ENCODE measurements around the gene PAM. TPM values are rescaled to one million over a fixed set of nuclear protein-coding genes. Genes with fewer than 3 reads are reported as not detected.

The PAM gene
- total and polyA plus RNA-seq, 12 donors, result 234 to 580 (median 397) TPM

DNA sequence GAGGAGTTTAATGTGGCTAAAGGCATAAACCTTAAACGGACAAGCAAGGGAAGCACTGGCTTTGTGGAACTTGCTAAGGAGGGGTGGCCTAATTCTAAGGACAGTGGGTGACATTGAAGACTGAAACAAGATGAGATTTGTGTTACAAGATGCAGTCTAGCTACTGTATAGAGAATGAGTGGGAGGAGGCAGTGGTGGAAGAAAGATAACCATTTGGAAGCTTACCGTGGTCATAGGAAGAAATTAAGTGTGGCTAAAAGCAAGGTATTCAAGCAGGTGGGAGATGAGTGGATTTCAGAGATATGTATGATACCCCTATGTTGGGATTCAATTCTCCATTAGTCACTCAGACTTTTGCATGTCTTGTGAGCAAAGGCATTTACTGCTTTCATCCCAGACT is 4.6 kb downstream of the PAM start:
- no peak for DNase-seq
- no peaks in the 10 kb centered on the region for H3K36me3 ChIP-seq (replicated peaks in 1 of 2)
- peak overlapping the region in 2 of 5 donors; percentile 9 to 46 for H3K27ac ChIP-seq
- no peaks in the 10 kb centered on the region for H3K27me3 ChIP-seq
- TF ChIP-seq, protein P1, sequence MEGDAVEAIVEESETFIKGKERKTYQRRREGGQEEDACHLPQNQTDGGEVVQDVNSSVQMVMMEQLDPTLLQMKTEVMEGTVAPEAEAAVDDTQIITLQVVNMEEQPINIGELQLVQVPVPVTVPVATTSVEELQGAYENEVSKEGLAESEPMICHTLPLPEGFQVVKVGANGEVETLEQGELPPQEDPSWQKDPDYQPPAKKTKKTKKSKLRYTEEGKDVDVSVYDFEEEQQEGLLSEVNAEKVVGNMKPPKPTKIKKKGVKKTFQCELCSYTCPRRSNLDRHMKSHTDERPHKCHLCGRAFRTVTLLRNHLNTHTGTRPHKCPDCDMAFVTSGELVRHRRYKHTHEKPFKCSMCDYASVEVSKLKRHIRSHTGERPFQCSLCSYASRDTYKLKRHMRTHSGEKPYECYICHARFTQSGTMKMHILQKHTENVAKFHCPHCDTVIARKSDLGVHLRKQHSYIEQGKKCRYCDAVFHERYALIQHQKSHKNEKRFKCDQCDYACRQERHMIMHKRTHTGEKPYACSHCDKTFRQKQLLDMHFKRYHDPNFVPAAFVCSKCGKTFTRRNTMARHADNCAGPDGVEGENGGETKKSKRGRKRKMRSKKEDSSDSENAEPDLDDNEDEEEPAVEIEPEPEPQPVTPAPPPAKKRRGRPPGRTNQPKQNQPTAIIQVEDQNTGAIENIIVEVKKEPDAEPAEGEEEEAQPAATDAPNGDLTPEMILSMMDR (IDR thresholded peaks at IDR 0.05), result no peak
- no peak for TF ChIP-seq POLR2A (IDR thresholded peaks at IDR 0.05)
- H3K4me3 ChIP-seq, result no peak overlapping the region
- intact Hi-C loops (cut with DNase I), result no loop called here
- 74 to 93% (median 84%) methylated on average over 2 of the region's 2 CpGs for WGBS, 4 donors
- H3K4me1 ChIP-seq (replicated peaks in 1 of 2), result peaks cover 20 to 63% of the 10 kb centered on the region in 2 donors
- H3K9me3 ChIP-seq (replicated peaks in 1 of 3), result no peaks in the 10 kb centered on the region

DNA sequence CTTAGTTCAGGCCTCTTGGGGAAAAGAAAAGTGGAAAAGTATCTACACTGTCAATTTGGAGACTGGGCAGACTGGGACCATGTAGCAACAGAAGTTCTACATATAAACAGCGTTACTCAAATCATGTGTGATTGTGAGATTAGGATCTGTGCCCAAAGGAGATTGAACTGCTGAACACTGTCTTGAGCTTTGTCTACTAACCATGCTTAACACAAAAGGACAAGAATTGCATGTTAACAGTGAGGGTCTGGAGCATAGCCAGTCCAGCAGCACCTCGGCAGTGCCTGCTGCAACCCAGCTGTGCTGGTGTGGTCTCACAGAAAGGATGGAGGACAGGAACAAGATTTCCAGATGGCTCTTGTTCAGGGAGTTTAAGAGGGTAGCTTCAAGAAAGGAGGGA is 5.7 kb downstream of the PAM start:
- intact Hi-C loops (cut with DNase I), result no loop called here
- DNase-seq, result no peak
- Histone ChIP-seq H3K36me3 (replicated peaks in 1 of 2) (no peaks in the 10 kb centered on the region), H3K4me3 (no peak overlapping the region), H3K4me1 (replicated peaks in 1 of 2) (peaks cover 20 to 63% of the 10 kb centered on the region in 2 donors), H3K27ac (peak overlapping the region in 3 of 5 donors; percentile 38 to 58 (median 50)), H3K9me3 (replicated peaks in 1 of 3) (no peaks in the 10 kb centered on the region), H3K27me3 (no peaks in the 10 kb centered on the region)
- TF ChIP-seq POLR2A (IDR thresholded peaks at IDR 0.05), result no peak
- TF ChIP-seq, protein P1 (IDR thresholded peaks at IDR 0.05), result no peak
- 24 to 35% (median 29%) methylated on average over 2 of the region's 2 CpGs for WGBS, 4 donors

DNA sequence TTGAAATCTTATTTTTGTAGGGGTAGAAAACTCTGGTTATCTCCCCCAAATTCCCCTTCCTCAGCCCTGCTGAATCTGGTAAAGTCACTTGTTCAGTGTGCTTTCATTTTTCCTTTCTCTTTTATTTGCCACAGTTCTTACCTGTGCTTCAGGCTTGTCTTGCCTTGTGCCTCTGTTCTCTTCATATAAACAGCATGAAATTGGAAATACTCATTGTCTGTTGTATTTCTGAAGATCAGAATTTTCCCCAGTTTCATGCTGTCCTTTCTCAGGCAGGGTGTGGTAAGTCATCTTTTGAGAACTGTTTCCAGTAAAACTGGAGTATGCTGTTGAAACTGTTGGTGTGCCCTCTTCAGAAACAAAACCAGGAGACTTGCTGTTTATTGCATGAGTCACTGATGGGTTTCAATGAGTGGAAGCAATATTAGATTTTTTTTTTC is 7.0 kb downstream of the PAM start:
- no peaks in the 10 kb centered on the region for H3K36me3 ChIP-seq (replicated peaks in 1 of 2)
- intact Hi-C loops (cut with DNase I), result no loop called here
- H3K27ac ChIP-seq, result peak overlapping the region in 4 of 5 donors; percentile 21 to 58 (median 52)
- peak overlapping the region in 1 of 4 donors; percentile 19 for H3K4me3 ChIP-seq
- no peaks in the 10 kb centered on the region for H3K27me3 ChIP-seq
- peak in 1 of 2 donors; percentile 37 for TF ChIP-seq POLR2A (IDR thresholded peaks at IDR 0.05)
- TF ChIP-seq, protein P1 (IDR thresholded peaks at IDR 0.05), result no peak
- DNase-seq, result no peak
- no peaks in the 10 kb centered on the region for H3K9me3 ChIP-seq (replicated peaks in 1 of 3)
- H3K4me1 ChIP-seq (replicated peaks in 1 of 2), result peaks cover 14 to 54% of the 10 kb centered on the region in 2 donors

DNA sequence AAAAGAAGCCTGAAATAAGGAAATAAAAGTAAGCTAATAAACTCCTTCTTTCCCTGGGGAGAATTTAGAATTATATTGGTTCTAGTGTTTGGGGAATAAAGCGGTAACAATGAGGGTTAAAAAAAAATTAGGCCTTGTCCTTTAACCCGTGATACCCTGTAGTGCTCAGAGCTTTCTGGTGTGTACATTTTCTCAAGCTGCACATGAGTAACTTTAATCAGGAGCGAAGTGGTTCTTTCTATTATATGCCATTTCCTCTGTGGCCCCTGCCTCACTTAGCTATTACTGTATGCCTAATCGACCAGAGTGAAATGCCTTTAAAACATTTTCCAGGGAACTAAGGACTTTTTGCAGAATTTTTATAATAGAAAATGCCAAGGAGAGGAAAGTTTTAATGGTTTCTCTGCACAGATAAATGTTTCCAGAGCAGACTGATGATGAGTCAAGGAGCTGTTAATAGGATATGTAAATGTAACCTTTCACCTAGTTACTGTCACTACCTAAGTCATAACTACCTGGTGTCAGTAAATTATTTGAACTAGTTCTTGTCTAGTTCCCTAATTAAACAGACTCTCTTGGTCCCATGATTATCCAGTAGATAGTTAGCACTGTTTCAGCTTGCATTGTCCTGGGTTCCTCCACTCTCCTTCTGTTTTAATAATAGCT is 7.6 kb downstream of the PAM start:
- no peaks in the 10 kb centered on the region for H3K36me3 ChIP-seq (replicated peaks in 1 of 2)
- H3K4me1 ChIP-seq (replicated peaks in 1 of 2), result peaks cover 14 to 54% of the 10 kb centered on the region in 2 donors
- 40 to 57% (median 45%) methylated on average over 4 of the region's 4 CpGs for WGBS, 4 donors
- no peaks in the 10 kb centered on the region for H3K27me3 ChIP-seq
- H3K9me3 ChIP-seq (replicated peaks in 1 of 3), result no peaks in the 10 kb centered on the region
- TF ChIP-seq, protein P1 (IDR thresholded peaks at IDR 0.05), result no peak
- TF ChIP-seq POLR2A (IDR thresholded peaks at IDR 0.05), result no peak
- H3K4me3 ChIP-seq, result peak overlapping the region in 1 of 4 donors; percentile 19
- intact Hi-C loops (cut with DNase I), result no loop called here
- DNase-seq, result no peak
- H3K27ac ChIP-seq, result peak overlapping the region in 4 of 5 donors; percentile 21 to 58 (median 52)
